ENCODE results near the gene AIP.
A peak's percentile ranks its signal among the peaks of the same experiment; 100 is the strongest.

AIP gene

GRCh38 chr11:67492801-67493547 lies 10.1 kb downstream of the AIP start:
- no peak overlapping the region for H3K27ac ChIP-seq (ENCODE audit: extremely low read depth, low read depth, low read length)
- ChIA-PET CTCF (interaction anchor here (0.6 to 1.2 kb wide), 4 partner anchors 12 to 421 kb away, joined by 3 read pairs; no protein-coding TSS in a partner anchor), POLR2A (interaction anchor here (0.9 to 2.5 kb wide), 2 partner anchors 10 to 92 kb away, joined by 3 to 11 read pairs; partner anchors contain the start of genes AIP and PPP1CA)
- H3K36me3 ChIP-seq (ENCODE audit: control insufficient read depth in 2 of 2, insufficient read depth in 1 of 2, low read length in 2 of 2), result peaks cover 0 to 81% of the 10 kb centered on the region in 2 experiments; a peak in 2 of 3 replicates
- no peaks in the 10 kb centered on the region for H3K4me1 ChIP-seq (ENCODE audit: control insufficient read depth, insufficient read depth, low read length)
- no peaks in the 10 kb centered on the region for H3K9me3 ChIP-seq (ENCODE audit: control insufficient read depth, insufficient read depth, low read depth, low read length)
- no peak overlapping the region for H3K4me3 ChIP-seq (ENCODE audit: low read depth, low read length)
- TF ChIP-seq TRIM28 (IDR thresholded peaks at IDR 0.05; ENCODE audit: borderline replicate concordance, low read length), result no peak
- TF ChIP-seq BCL11A (tag by site-specific recombination; IDR thresholded peaks at IDR 0.05; ENCODE audit: low read depth), result no peak
- TF ChIP-seq PRDM10 (tag by site-specific recombination; IDR thresholded peaks at IDR 0.05), result no peak
- TF ChIP-seq ZFP69B (tag by site-specific recombination; IDR thresholded peaks at IDR 0.05), result no peak
- TF ChIP-seq SP2 (tag by site-specific recombination; IDR thresholded peaks at IDR 0.05), result peak; percentile 34; the same call in 1 of the 2 replicates
- TF ChIP-seq ZNF677 (tag by site-specific recombination; IDR thresholded peaks at IDR 0.05), result no peak
- peak; percentile 85 for TF ChIP-seq ZNF449 (tag by site-specific recombination; IDR thresholded peaks at IDR 0.05)
- 0 out of 2 replicates have a peak, but pooled peaks have one; percentile 13 for TF ChIP-seq KLF8 (tag by site-specific recombination; IDR thresholded peaks at IDR 0.05)
- 0 out of 2 replicates have a peak, but pooled peaks have one; percentile 8 for TF ChIP-seq ZFHX2 (tag by site-specific recombination; conservative IDR thresholded peaks at IDR 0.05)

GRCh38 chr11:67493548-67494370 lies 10.9 kb downstream of the AIP start:
- Histone ChIP-seq H3K27ac (ENCODE audit: extremely low read depth, low read depth, low read length) (no peak overlapping the region), H3K36me3 (ENCODE audit: control insufficient read depth in 2 of 2, insufficient read depth in 1 of 2, low read length in 2 of 2) (peaks cover 0 to 87% of the 10 kb centered on the region in 2 experiments; a peak in 1 of 3 replicates), H3K9me3 (ENCODE audit: control insufficient read depth, insufficient read depth, low read depth, low read length) (no peaks in the 10 kb centered on the region), H3K4me3 (ENCODE audit: low read depth, low read length) (no peak overlapping the region), H3K4me1 (ENCODE audit: control insufficient read depth, insufficient read depth, low read length) (no peaks in the 10 kb centered on the region)
- TF ChIP-seq MYNN (tag by site-specific recombination; IDR thresholded peaks at IDR 0.05; ENCODE audit: borderline replicate concordance), result no peak
- POLR2A ChIA-PET, result interaction anchor here (0.5 to 0.9 kb wide), 2 partner anchors 16 to 93 kb away, joined by 3 to 6 read pairs; partner anchors contain the start of gene PPP1CA
- CTCF ChIA-PET, result interaction anchor here (0.6 to 0.8 kb wide), 2 partner anchors 9 to 422 kb away, joined by 3 read pairs; no protein-coding TSS in a partner anchor

GRCh38 chr11:67494371-67495233 lies 11.8 kb downstream of the AIP start:
- peaks cover 0 to 81% of the 10 kb centered on the region in 2 experiments; a peak in 1 of 3 replicates for H3K36me3 ChIP-seq (ENCODE audit: control insufficient read depth in 2 of 2, insufficient read depth in 1 of 2, low read length in 2 of 2)
- CTCF ChIA-PET, result interaction anchor here (0.8 kb wide), 1 partner anchor 8 kb away, joined by 3 read pairs; no protein-coding TSS in a partner anchor
- POLR2A ChIA-PET, result interaction anchor here (0.5 kb wide), 1 partner anchor 17 kb away, joined by 6 read pairs; no protein-coding TSS in a partner anchor

More at GRCh38 chr11:67494371-67495233, 11.8 kb downstream of the AIP start:
- H3K4me1 ChIP-seq (ENCODE audit: control insufficient read depth, insufficient read depth, low read length), result no peaks in the 10 kb centered on the region
- no peak overlapping the region for H3K27ac ChIP-seq (ENCODE audit: extremely low read depth, low read depth, low read length)
- no peak for TF ChIP-seq ZBTB21 (tag by site-specific recombination; IDR thresholded peaks at IDR 0.05)
- TF ChIP-seq ZEB2 (tag by site-specific recombination; IDR thresholded peaks at IDR 0.05), result no peak
- 0 out of 2 replicates have a peak, but pooled peaks have one; percentile 17 for TF ChIP-seq HIC1 (tag by site-specific recombination; IDR thresholded peaks at IDR 0.05)
- no peak for TF ChIP-seq ZNF214 (tag by site-specific recombination; IDR thresholded peaks at IDR 0.05; ENCODE audit: borderline replicate concordance)
- TF ChIP-seq ZNF76 (tag by site-specific recombination; IDR thresholded peaks at IDR 0.05; ENCODE audit: borderline replicate concordance, low read depth), result no peak
- H3K4me3 ChIP-seq (ENCODE audit: low read depth, low read length), result no peak overlapping the region
- no peaks in the 10 kb centered on the region for H3K9me3 ChIP-seq (ENCODE audit: control insufficient read depth, insufficient read depth, low read depth, low read length)

All from HEK293 (cell line).